SK-N-SH (cell line): ENCODE data around the gene EIF4G2. TPM values are rescaled to one million over a fixed set of nuclear protein-coding genes. Genes with fewer than 3 reads are reported as not detected.

Experiments
- CTCF ChIA-PET: fragments of 300-600, 350-600 bp; formaldehyde crosslinking; extraction: SDS; loops from one replicate; lab custom pipeline; 2021; lab: Yijun Ruan, JAX
- POLR2A ChIA-PET: fragments of 350-600 bp; sonication (Branson Sonifier 250); formaldehyde crosslinking; extraction: SDS; loops from one replicate; lab custom pipeline; 2020; ENCODE audit warnings: antibody characterized with exemption, inconsistent platforms; lab: Yijun Ruan, JAX
- DNase-seq: peaks from one replicate; pipeline ENCODE4 v3.0.0; 2012
- H2AFZ ChIP-seq: fragments of 200-600 bp; sonication (generic); 2 replicates; pipeline ENCODE4 v1.8.1; 2016; ENCODE audit warnings: antibody characterized with exemption, mild to moderate bottlenecking, low read depth
- H3F3A ChIP-seq: fragments of 200-600 bp; sonication (generic); replicated peaks from 2 replicates; pipeline ENCODE3; 2016; ENCODE audit warnings: antibody characterized with exemption, mild to moderate bottlenecking; ENCODE audit not compliant: insufficient read depth
- H3K27ac ChIP-seq, 2 experiments: fragments of 200-500 bp in 1 of 2; fragments of 200-600 bp in 1 of 2; sonication (Bioruptor generic) in 1 of 2; sonication (generic), shearing (Covaris generic) in 1 of 2; 2 replicates each; pipeline versions ENCODE4 v1.5.1 to v1.6.1; 2014 to 2016; ENCODE audit warnings: low read depth in 2 of 2, inconsistent platforms in 1 of 2, low read length in 1 of 2, mild to moderate bottlenecking in 1 of 2, mixed read lengths in 1 of 2
- H3K27me3 ChIP-seq: fragments of 200-600 bp; sonication (generic), shearing (Covaris generic); 2 replicates; pipeline ENCODE4 v1.6.1; 2016; ENCODE audit warnings: mixed run types; ENCODE audit not compliant: insufficient read depth
- H3K36me3 ChIP-seq, 2 experiments: fragments of 200-500 bp in 1 of 2; fragments of 200-600 bp in 1 of 2; sonication (Bioruptor generic) in 1 of 2; sonication (generic) in 1 of 2; replicated peaks in 1 of 2; 2 replicates each; pipeline versions ENCODE3 to v1.5.1; 2014 to 2016; ENCODE audit warnings: low read length in 1 of 2, mild to moderate bottlenecking in 1 of 2; ENCODE audit not compliant: insufficient read depth in 2 of 2, control insufficient read depth in 1 of 2
- H3K4me1 ChIP-seq, 2 experiments: fragments of 200-500 bp in 1 of 2; fragments of 200-600 bp in 1 of 2; sonication (Bioruptor generic) in 1 of 2; sonication (generic), shearing (Covaris generic) in 1 of 2; 2 replicates each; pipeline versions ENCODE4 v1.5.1 to v1.6.1; 2014 to 2016; ENCODE audit warnings: low read depth in 1 of 2, low read length in 1 of 2, mixed run types in 1 of 2; ENCODE audit not compliant: insufficient read depth in 2 of 2, control insufficient read depth in 1 of 2
- H3K4me2 ChIP-seq: fragments of 200-600 bp; sonication (generic), shearing (Covaris generic); 2 replicates; pipeline ENCODE4 v1.6.1; 2017; ENCODE audit warnings: mixed run types
- H3K4me3 ChIP-seq, 2 experiments: fragments of 200-500 bp in 1 of 2; fragments of 200-600 bp in 1 of 2; sonication (Bioruptor generic) in 1 of 2; sonication (generic), shearing (Covaris generic) in 1 of 2; 2 replicates each; pipeline versions ENCODE4 v1.5.1 to v1.8.1; 2014 to 2016; ENCODE audit warnings: low read depth in 2 of 2, inconsistent platforms in 1 of 2, low read length in 1 of 2, mild to moderate bottlenecking in 1 of 2, mixed read lengths in 1 of 2, moderate library complexity in 1 of 2
- H3K79me2 ChIP-seq: fragments of 200-600 bp; sonication (generic); 2 replicates; pipeline ENCODE4 v1.8.1; 2017; ENCODE audit warnings: mild to moderate bottlenecking; ENCODE audit not compliant: insufficient read depth
- H3K9ac ChIP-seq: fragments of 200-600 bp; sonication (generic); 2 replicates; pipeline ENCODE4 v1.6.1; 2017; ENCODE audit warnings: mixed run types
- H3K9me2 ChIP-seq: fragments of 200-600 bp; sonication (generic); 2 replicates; pipeline ENCODE4 v1.6.1; 2017; ENCODE audit warnings: mixed run types
- H3K9me3 ChIP-seq: fragments of 200-600 bp; sonication (generic); 2 replicates; pipeline ENCODE4 v1.6.1; 2017; ENCODE audit warnings: mixed run types, mild to moderate bottlenecking, moderate library complexity
- H4K20me1 ChIP-seq: fragments of 200-600 bp; sonication (generic); 2 replicates; pipeline ENCODE4 v1.6.1; 2017; ENCODE audit warnings: mild to moderate bottlenecking, mixed run types; ENCODE audit not compliant: insufficient read depth
- CHD2 ChIP-seq: fragments of 150-350 bp; IDR thresholded peaks from 2 replicates; pipeline ENCODE4 v1.6.1; 2018; ENCODE audit warnings: low read length; ENCODE audit not compliant: partially characterized antibody
- CTCF ChIP-seq: fragments of 200-600 bp; sonication (generic); IDR thresholded peaks from 2 replicates; pipeline ENCODE4 v1.6.1; 2017; ENCODE audit warnings: antibody characterized with exemption, mild to moderate bottlenecking, moderate library complexity
- EP300 ChIP-seq, 2 experiments: IDR thresholded peaks; 2 replicates each; pipeline versions ENCODE4 v1.4.0 to v1.6.1; 2012; ENCODE audit warnings: borderline replicate concordance in 1 of 2, low read depth in 1 of 2, low read length in 1 of 2
- FOSL2 ChIP-seq: IDR thresholded peaks from 2 replicates; pipeline ENCODE4 v1.4.0; 2012; ENCODE audit warnings: low read depth, mild to moderate bottlenecking, moderate library complexity, borderline replicate concordance
- MAX ChIP-seq: IDR thresholded peaks from 2 replicates; pipeline ENCODE4 v1.4.0; 2012; ENCODE audit warnings: low read depth
- MEF2A ChIP-seq: IDR thresholded peaks from 2 replicates; pipeline ENCODE4 v1.4.0; 2012; ENCODE audit warnings: low read depth, borderline replicate concordance
- NFIC ChIP-seq: IDR thresholded peaks from 2 replicates; pipeline ENCODE4 v1.4.0; 2012; ENCODE audit warnings: borderline replicate concordance
- RCOR1 ChIP-seq: fragments of 150-350 bp; IDR thresholded peaks from 2 replicates; pipeline ENCODE4 v1.6.1; 2017; ENCODE audit warnings: antibody characterized with exemption, low read length
- REST ChIP-seq: IDR thresholded peaks from 2 replicates; pipeline ENCODE4 v1.6.1; 2012; ENCODE audit warnings: mild to moderate bottlenecking, low read depth, low read length, moderate library complexity
- RXRA ChIP-seq: IDR thresholded peaks from 2 replicates; pipeline ENCODE4 v1.4.0; 2012; ENCODE audit warnings: low read depth, mild to moderate bottlenecking, borderline replicate concordance
- TAF1 ChIP-seq: IDR thresholded peaks from 2 replicates; pipeline ENCODE4 v1.6.1; 2012; ENCODE audit warnings: low read depth, mild to moderate bottlenecking, low read length, moderate library complexity, borderline replicate concordance
- WGBS: methylation state at CpG from one replicate; pipeline ENCODE4 v1.1.6; 2017; ENCODE audit warnings: low lambda C conversion rate; 5-methylcytosine and 5-hydroxymethylcytosine counted together
- polyA plus RNA-seq, 3 experiments: library from polyadenylated mRNA; depleted of rRNA; stranded (reverse); fragments of >200 nt; gene quantifications; 2 replicates each; pipeline ENCODE4 v1.2.3, GENCODE V29; 2012
- TF ChIP-seq, protein P1 (sequence below): IDR thresholded peaks from 2 replicates; pipeline ENCODE4 v1.4.0; 2012; ENCODE audit warnings: low read depth, borderline replicate concordance
- TF ChIP-seq, protein P2 (sequence below): IDR thresholded peaks from 2 replicates; pipeline ENCODE4 v1.4.0; 2012; ENCODE audit warnings: low read depth, borderline replicate concordance

The EIF4G2 gene
- polyA plus RNA-seq, 1 of the 3 experiments (the other 2 are of a cell fraction): 298 TPM

- TF ChIP-seq EP300 (IDR thresholded peaks at IDR 0.05; ENCODE audit: borderline replicate concordance in 1 of 2, low read depth in 1 of 2, low read length in 1 of 2): no peak
- no peak for TF ChIP-seq REST
- no peak for TF ChIP-seq MAX
These were observed 44.3 kb downstream of the EIF4G2 start (continued) for GRCh38 chr11:10764412-10764811.

- CTCF ChIA-PET: interaction anchor here (1.1 to 2.7 kb wide), 2 partner anchors 13 to 29 kb away, joined by 4 to 8 read pairs; partner anchors contain the start of gene CTR9
- Histone ChIP-seq H4K20me1 (no peaks in the 10 kb centered on the region), H3K4me3 (no peak overlapping the region), H3K27me3 (no peaks in the 10 kb centered on the region), H3K9me2 (no peaks in the 10 kb centered on the region), H3K4me1 (peaks cover 0 to under 1% of the 10 kb centered on the region in 2 experiments; a peak in 2 of 4 replicates), H3K4me2 (no peak overlapping the region), H3K79me2 (no peaks in the 10 kb centered on the region), H2AFZ (no peak overlapping the region), H3K36me3 (peaks cover 61 to 63% of the 10 kb centered on the region in 2 experiments), H3K9me3 (no peaks in the 10 kb centered on the region), H3K27ac (no peak overlapping the region), H3F3A (peaks cover 2% of the 10 kb centered on the region), H3K9ac (no peak overlapping the region)
- no peak for TF ChIP-seq RCOR1
- no peak for TF ChIP-seq CTCF
- TF ChIP-seq, protein P1, sequence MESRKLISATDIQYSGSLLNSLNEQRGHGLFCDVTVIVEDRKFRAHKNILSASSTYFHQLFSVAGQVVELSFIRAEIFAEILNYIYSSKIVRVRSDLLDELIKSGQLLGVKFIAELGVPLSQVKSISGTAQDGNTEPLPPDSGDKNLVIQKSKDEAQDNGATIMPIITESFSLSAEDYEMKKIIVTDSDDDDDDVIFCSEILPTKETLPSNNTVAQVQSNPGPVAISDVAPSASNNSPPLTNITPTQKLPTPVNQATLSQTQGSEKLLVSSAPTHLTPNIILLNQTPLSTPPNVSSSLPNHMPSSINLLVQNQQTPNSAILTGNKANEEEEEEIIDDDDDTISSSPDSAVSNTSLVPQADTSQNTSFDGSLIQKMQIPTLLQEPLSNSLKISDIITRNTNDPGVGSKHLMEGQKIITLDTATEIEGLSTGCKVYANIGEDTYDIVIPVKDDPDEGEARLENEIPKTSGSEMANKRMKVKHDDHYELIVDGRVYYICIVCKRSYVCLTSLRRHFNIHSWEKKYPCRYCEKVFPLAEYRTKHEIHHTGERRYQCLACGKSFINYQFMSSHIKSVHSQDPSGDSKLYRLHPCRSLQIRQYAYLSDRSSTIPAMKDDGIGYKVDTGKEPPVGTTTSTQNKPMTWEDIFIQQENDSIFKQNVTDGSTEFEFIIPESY: no peak
- TF ChIP-seq FOSL2: no peak
- no peak for TF ChIP-seq MAX
- TF ChIP-seq NFIC: no peak
- no peak for TF ChIP-seq CHD2
- no peak for TF ChIP-seq REST
- TF ChIP-seq RXRA: no peak
- no peak for TF ChIP-seq TAF1
- TF ChIP-seq, protein P2, sequence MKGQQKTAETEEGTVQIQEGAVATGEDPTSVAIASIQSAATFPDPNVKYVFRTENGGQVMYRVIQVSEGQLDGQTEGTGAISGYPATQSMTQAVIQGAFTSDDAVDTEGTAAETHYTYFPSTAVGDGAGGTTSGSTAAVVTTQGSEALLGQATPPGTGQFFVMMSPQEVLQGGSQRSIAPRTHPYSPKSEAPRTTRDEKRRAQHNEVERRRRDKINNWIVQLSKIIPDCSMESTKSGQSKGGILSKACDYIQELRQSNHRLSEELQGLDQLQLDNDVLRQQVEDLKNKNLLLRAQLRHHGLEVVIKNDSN: no peak
- no peak for TF ChIP-seq MEF2A
- 92% methylated on average over 4 of the region's 4 CpGs for WGBS
- DNase-seq: no peak
- POLR2A ChIA-PET: no interaction called here
These were observed 45.0 kb downstream of the EIF4G2 start for GRCh38 chr11:10763766-10764165.
